Spleen (tissue), 11 donors: ENCODE measurements around the gene THOC6. TPM values are rescaled to one million over a fixed set of nuclear protein-coding genes. Genes with fewer than 3 reads are reported as not detected.

Experiments
- DNase-seq: peaks from one replicate; pipeline ENCODE4 v3.0.0-alpha.2; 2020
- H3K27ac ChIP-seq, 8 donors: fragments of 200-600 bp; sonication (generic) in 7 of 8; 1 replicate in 4 of 8; 2 replicates in 4 of 8; pipeline versions ENCODE4 v1.5.0 to v1.8.0; 2016 to 2021; ENCODE audit warnings: inconsistent platforms in 4 of 8, mild to moderate bottlenecking in 4 of 8, moderate library complexity in 1 of 8
- H3K27me3 ChIP-seq, 7 donors: fragments of 200-600 bp; sonication (generic) in 6 of 7; replicated peaks in 1 of 7; 1 replicate in 4 of 7; 2 replicates in 3 of 7; pipeline versions ENCODE4 v1.5.0 to v1.8.0; 2016 to 2021; ENCODE audit warnings: inconsistent platforms in 3 of 7, mild to moderate bottlenecking in 1 of 7
- H3K36me3 ChIP-seq, 6 donors: fragments of 200-600 bp; sonication (generic) in 5 of 6; 1 replicate in 4 of 6; 2 replicates in 2 of 6; pipeline versions ENCODE4 v1.5.0 to v1.8.0; 2016 to 2021; ENCODE audit warnings: inconsistent platforms in 2 of 6
- H3K4me1 ChIP-seq, 6 donors: fragments of 200-600 bp; sonication (generic) in 5 of 6; 1 replicate in 3 of 6; 2 replicates in 3 of 6; pipeline versions ENCODE4 v1.5.0 to v1.8.0; 2016 to 2021; ENCODE audit warnings: inconsistent platforms in 3 of 6
- H3K4me3 ChIP-seq, 8 donors: fragments of 200-600 bp; sonication (generic) in 7 of 8; 1 replicate in 4 of 8; 2 replicates in 4 of 8; pipeline versions ENCODE4 v1.5.0 to v1.8.0; 2016 to 2021; ENCODE audit warnings: inconsistent platforms in 4 of 8, mild to moderate bottlenecking in 4 of 8, moderate library complexity in 2 of 8
- H3K9me3 ChIP-seq, 8 donors: fragments of 200-600 bp; sonication (generic) in 7 of 8; 1 replicate in 4 of 8; 2 replicates in 4 of 8; pipeline versions ENCODE4 v1.5.0 to v1.8.0; 2016 to 2021; ENCODE audit warnings: inconsistent platforms in 4 of 8
- CTCF ChIP-seq, 11 experiments: fragments of 200-600 bp in 7 of 11; fragments of 450-650 bp in 4 of 11; sonication (generic) in 4 of 11; IDR thresholded peaks in 8 of 11; conservative IDR thresholded peaks in 3 of 11; 1 replicate in 7 of 11; 2 replicates in 4 of 11; pipeline versions ENCODE4 v1.4.0 to v1.8.0; 2016 to 2021; ENCODE audit warnings: antibody characterized with exemption in 11 of 11, inconsistent platforms in 4 of 11, mild to moderate bottlenecking in 1 of 11
- POLR2A ChIP-seq, 3 donors: fragments of 450-650 bp; IDR thresholded peaks; one replicate each; pipeline ENCODE4 v1.5.1; 2017; ENCODE audit warnings: antibody characterized with exemption in 3 of 3, mild to moderate bottlenecking in 1 of 3
- POLR2AphosphoS5 ChIP-seq, 3 donors: sonication (generic); formaldehyde crosslinking; IDR thresholded peaks; one replicate each; pipeline ENCODE4 v1.5.1; 2017; ENCODE audit warnings: antibody characterized with exemption in 3 of 3
- WGBS, 5 donors: extraction: QIAGEN DNeasy Blood & Tissue Kit in 3 of 5; methylation state at CpG; one replicate each; pipeline versions ENCODE4 v1.1.5 to v1.1.7; 2013 to 2018; 5-methylcytosine and 5-hydroxymethylcytosine counted together
- intact Hi-C: fragments of 100-400 bp; cut with DNase I; formaldehyde crosslinking; loops from one replicate; pipeline ENCODE4 v1.15.0; 2023; ENCODE audit warnings: low total_unique reads
- polyA plus RNA-seq, 3 donors: library from polyadenylated mRNA; stranded (reverse); fragments of 200-250 nt; gene quantifications; one replicate each; pipeline ENCODE4 v1.2.1, GENCODE V29; 2013
- total RNA-seq, 7 donors: library from RNA; depleted of rRNA in 3 of 7; stranded (reverse); fragments of >200 nt in 3 of 7; fragmentation: NEBNext Ultra II Directional in 4 of 7; extraction: Animal tissue kit (Norgen Biotek cat#: 25700) in 4 of 7; gene quantifications; one replicate each; pipeline versions ENCODE4 v1.1.0 to v1.2.1, GENCODE V29; 2016 to 2021
- donor health status: healthy with polysubstance abuse.
- donor health status: DM: no; HTN: no; CAD: no; lungs with moderate emphysema.
- donor health status: DM: no; HTN: no; CAD: no.
- donor health status: Bipolar disorder and iron deficiency.
- donor health status: healthy.
- donor health status: DM: no; HTN: no; CAD: no.
- donor health status: DM: yes; HTN: yes; CAD: no.

Gene THOC6
- total and polyA plus RNA-seq, 10 donors, result 19.3 to 57.2 (median 28.2) TPM

- no peaks in the 10 kb centered on the region for H3K36me3 ChIP-seq
- TF ChIP-seq CTCF (IDR thresholded peaks at IDR 0.05 in 8 of 11, conservative IDR thresholded peaks at IDR 0.05 in 3 of 11), result peak; percentile 39 to 81 (median 63)
- TF ChIP-seq POLR2AphosphoS5 (IDR thresholded peaks at IDR 0.05), result peak; percentile 59 to 85 (median 78)
- TF ChIP-seq POLR2A (IDR thresholded peaks at IDR 0.05), result no peak
- intact Hi-C loops, result no loop called here
- 8 to 15% (median 10%) methylated on average over 31 to 58 of the region's 58 CpGs for WGBS, 5 donors
- H3K4me1 ChIP-seq, result peaks cover 18 to 51% (median 38%) of the 10 kb centered on the region in 6 donors
- H3K27ac ChIP-seq, result peak overlapping the region in 3 of 8 donors; percentile 78 to 92 (median 84)
- peaks cover 0 to 51% (median 8%) of the 10 kb centered on the region in 7 donors for H3K27me3 ChIP-seq
- peak overlapping the region in 7 of 8 donors; percentile 23 to 72 (median 35) for H3K4me3 ChIP-seq
- DNase-seq, result peak; percentile 98
- H3K9me3 ChIP-seq, result no peaks in the 10 kb centered on the region
Observed at GRCh38 chr16:3003582-3004270, 20.1 kb upstream of the THOC6 start.

- Histone ChIP-seq H3K27me3 (peaks cover 0 to 53% (median 8%) of the 10 kb centered on the region in 7 donors), H3K36me3 (no peaks in the 10 kb centered on the region), H3K9me3 (no peaks in the 10 kb centered on the region), H3K4me3 (peak overlapping the region in 4 of 8 donors; percentile 35 to 72 (median 38)), H3K4me1 (peaks cover 18 to 57% (median 42%) of the 10 kb centered on the region in 6 donors), H3K27ac (peak overlapping the region in 3 of 8 donors; percentile 78 to 92 (median 84))
- no peak for TF ChIP-seq POLR2A (IDR thresholded peaks at IDR 0.05)
- no peak for TF ChIP-seq POLR2AphosphoS5 (IDR thresholded peaks at IDR 0.05)
- no peak for TF ChIP-seq CTCF (IDR thresholded peaks at IDR 0.05 in 8 of 11, conservative IDR thresholded peaks at IDR 0.05 in 3 of 11)
- intact Hi-C loops, result no loop called here
- DNase-seq, result no peak
- 0 to 2% (median 1%) methylated on average over 16 to 67 of the region's 67 CpGs for WGBS, 5 donors
Observed at GRCh38 chr16:3004319-3004718, 19.5 kb upstream of the THOC6 start.

- DNase-seq, result peak; percentile 89
- H3K36me3 ChIP-seq, result no peaks in the 10 kb centered on the region
- TF ChIP-seq POLR2AphosphoS5 (IDR thresholded peaks at IDR 0.05) (peak in 1 of 3 donors; percentile 37), POLR2A (IDR thresholded peaks at IDR 0.05) (no peak), CTCF (IDR thresholded peaks at IDR 0.05 in 8 of 11, conservative IDR thresholded peaks at IDR 0.05 in 3 of 11) (no peak)
- H3K27me3 ChIP-seq, result peaks cover 0 to 58% (median 8%) of the 10 kb centered on the region in 7 donors
- peak overlapping the region in 7 of 8 donors; percentile 21 to 92 (median 76) for H3K27ac ChIP-seq
- 12 to 21% (median 20%) methylated on average over 19 to 25 of the region's 25 CpGs for WGBS, 5 donors
- peak overlapping the region in 7 of 8 donors; percentile 9 to 72 (median 34) for H3K4me3 ChIP-seq
- H3K9me3 ChIP-seq, result no peaks in the 10 kb centered on the region
- peaks cover 18 to 62% (median 44%) of the 10 kb centered on the region in 6 donors for H3K4me1 ChIP-seq
- intact Hi-C loops, result no loop called here
Observed at GRCh38 chr16:3004781-3005284, 19.0 kb upstream of the THOC6 start.
